ENCODE measurements around the gene PSME2. TPM values are rescaled to one million over a fixed set of nuclear protein-coding genes. Genes with fewer than 3 reads are reported as not detected.
A peak's percentile ranks its signal among the peaks of the same experiment; 100 is the strongest.

PSME2 gene
- total RNA-seq, 1 experiment from 2014 or later = 389 TPM

DNA sequence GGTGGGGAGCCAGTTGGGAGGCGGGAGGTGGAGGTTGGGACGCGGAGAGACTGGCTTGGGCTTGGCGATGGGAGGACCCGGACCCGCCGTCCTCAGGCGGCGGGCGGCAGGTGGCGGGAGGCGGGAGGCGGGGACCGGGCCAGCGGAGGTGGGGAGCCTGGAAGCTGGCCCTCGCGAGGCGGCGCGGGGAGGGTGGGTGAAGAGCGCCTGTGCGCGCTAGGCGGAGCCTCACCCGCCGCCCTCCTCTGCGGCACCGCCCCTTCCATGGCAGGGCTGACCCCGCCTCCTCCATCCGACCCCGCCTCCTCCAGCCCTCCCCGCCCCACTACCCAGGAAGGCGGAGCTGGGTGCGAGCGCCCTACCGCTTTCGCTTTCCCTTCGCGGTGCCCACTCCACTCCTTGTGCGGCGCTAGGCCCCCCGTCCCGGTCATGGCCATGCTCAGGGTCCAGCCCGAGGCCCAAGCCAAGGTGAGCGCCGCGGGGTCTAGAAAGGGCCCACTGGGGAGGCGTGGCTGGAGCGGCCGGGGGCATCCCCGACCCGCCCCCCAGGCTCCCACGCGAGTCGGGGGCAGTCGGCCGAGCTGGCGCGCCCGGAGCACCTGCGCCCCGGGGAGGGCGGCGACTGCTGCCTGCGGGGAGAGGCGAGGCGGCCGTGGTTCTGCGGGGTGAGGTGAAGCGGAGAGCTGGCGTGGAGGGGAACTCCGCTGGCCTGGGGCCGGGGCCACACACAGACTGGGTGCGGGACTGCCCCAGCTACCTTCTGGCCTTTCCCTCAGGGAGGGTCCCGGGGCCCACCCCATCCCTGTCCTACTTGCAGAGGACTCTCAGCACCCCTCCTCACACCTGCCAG, 10.4 kb downstream of the PSME2 start, which contains the start of gene PSME1:
TSS of gene PSME1 (plus strand) at position 361 of the 850 bp plus-strand sequence. CDS start at position 430, 69 bp downstream.
- DNase-seq (ENCODE audit: low read depth) = peak; percentile 81

DNA sequence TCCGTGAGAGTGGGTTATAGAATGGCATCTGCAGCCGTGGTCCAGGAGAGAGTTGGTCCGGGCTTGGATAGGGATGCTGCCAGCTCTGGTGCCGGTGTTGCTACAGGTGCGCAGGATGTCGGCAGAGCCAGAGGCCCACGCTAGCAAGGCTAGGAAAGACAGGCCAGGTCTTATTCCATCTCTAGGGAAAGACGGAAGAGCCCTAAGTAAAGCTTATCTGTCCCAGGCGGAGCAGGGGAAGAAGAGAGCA, 10.9 kb downstream of the PSME2 start:
- no peak for DNase-seq (ENCODE audit: low read depth)

DNA sequence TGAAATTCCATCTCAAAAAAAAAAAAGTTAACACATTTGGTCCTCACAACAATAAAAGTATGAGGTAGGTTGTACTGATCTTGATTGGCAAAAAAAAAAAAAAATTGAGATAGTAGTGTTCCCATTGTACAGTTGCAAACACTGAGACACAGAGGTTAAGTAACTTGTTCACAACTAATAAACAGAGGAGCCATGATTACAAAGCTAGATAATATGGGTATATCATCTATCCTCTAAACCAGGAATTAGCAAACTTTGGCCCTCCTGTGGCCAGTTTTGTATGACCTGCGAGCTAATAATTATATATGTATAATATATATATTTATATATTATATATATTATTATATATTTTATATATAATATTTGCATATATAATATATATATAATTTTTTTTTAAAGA, 12.7 kb downstream of the PSME2 start:
- no peak for DNase-seq (ENCODE audit: low read depth)

DNA sequence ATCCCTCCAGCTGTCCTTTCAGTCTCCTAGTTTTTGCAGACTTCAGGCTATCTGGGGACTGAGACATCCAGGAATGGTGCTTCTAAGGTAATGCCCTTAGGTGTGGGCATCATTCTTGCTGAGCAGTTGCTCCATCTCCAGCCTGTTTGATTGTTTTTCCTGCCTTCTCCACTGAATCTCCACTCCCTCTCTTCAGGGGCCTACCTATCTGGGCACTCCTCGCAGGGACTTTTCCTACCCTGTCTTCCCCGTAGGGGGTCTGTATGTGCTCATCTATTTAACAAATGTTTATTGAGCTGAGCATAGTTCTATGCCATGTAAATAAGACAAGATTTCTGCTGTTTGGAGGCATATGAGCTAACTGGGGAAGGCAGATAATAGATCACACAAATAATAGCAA, 13.4 kb downstream of the PSME2 start:
- DNase-seq (ENCODE audit: low read depth) = no peak

DNA sequence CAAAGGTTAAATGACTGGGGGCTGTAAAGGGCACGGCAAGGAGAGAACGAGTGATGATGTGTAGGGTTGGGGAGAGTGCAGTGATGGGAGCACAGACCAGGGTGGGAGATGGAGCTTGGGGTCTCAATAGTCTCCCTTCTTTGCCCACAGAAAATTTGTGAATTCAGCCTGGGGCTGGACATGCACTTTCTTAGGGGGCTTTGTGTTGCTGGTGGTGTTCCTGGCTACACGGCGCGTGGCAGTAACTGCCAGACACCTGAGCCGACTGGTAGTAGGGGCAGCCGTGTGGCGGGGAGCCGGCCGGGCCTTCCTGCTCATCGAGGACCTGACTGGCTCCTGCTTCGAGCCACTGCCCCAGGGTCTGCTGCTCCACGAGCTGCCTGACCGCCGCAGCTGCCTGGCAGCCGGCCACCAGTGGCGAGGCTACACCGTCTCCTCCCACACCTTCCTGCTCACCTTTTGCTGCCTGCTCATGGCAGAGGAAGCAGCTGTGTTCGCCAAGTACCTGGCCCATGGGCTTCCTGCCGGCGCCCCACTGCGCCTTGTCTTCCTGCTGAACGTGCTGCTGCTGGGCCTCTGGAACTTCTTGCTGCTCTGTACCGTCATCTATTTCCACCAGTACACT, 14.2 kb downstream of the PSME2 start:
- no peak for DNase-seq (ENCODE audit: low read depth)

DNA sequence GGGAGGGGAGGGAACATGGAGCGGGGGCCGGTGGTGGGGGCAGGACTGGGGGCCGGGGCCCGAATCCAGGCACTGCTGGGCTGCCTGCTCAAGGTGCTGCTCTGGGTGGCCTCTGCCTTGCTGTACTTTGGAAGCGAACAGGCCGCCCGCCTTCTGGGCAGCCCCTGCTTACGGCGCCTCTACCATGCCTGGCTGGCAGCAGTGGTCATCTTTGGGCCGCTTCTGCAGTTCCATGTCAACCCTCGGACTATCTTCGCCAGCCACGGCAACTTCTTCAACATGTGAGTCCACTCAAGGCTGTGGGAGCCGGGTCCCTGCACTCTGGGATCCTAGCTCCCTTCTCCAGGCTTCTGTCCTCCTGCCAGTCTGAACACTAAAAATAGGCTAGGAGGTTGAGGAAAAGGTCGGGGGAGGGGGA, 14.9 kb downstream of the PSME2 start:
- no peak for DNase-seq (ENCODE audit: low read depth)

DNA sequence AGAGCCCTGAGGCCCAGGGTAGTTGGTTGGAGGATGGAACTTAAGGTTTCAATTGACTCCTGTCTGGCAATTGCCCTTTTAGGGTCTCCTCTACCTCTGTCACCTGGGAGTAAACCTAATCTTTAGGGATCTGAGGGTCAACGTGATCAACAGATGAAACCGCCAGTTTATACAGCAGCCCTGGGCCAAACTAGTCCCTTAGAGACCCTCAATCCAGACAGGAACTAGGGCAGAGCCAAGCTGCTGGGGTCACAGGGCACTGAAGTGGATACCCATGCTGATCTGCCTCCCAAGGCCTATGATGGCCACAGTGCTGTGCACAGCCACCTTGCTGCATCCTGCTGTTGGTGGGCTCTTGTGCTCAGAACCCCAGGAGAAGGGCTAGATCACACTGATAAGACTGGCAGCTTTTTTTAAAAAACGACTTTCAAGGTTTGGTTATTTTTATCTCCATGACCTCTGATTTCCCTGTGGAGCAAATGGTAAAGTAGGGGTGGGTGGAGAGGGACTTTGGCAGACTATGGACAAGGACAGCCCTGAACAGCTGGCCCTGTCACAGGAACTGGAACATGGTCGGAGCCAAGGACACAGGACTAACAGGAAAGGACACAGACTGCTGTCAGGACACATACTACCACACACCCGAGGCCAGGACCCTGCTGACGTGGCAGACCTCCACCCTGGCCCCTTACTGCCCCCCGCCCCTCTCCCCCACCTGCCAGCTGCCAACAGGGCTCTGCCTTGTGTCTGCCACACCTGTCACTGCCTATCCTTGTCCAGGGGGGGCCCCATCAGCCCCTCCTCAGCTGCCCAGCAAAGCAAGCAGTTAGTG, 15.5 kb downstream of the PSME2 start:
- no peak for DNase-seq (ENCODE audit: low read depth)

DNA sequence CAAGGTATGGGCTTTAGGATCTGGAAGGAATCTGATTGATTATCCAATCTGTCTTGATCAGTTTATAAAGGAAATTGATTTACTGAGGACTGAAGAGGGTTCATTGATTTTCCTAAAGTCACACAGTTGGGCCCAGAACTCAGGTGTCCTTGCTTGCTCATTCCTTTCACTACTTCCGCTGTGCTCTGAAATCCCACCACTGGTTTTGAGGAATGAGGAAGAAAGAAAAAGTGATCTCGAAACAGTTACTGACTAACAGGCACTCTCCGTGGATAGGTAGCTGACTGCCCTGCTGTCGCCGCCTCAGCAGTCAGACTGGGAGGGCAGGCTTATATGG, 16.1 kb downstream of the PSME2 start, which contains the start of gene FITM1:
TSS of gene FITM1 (plus strand) at position 280 of the 337 bp plus-strand sequence. CDS start 905 bp downstream, outside the sequence.
- no peak for DNase-seq (ENCODE audit: low read depth)

DNA sequence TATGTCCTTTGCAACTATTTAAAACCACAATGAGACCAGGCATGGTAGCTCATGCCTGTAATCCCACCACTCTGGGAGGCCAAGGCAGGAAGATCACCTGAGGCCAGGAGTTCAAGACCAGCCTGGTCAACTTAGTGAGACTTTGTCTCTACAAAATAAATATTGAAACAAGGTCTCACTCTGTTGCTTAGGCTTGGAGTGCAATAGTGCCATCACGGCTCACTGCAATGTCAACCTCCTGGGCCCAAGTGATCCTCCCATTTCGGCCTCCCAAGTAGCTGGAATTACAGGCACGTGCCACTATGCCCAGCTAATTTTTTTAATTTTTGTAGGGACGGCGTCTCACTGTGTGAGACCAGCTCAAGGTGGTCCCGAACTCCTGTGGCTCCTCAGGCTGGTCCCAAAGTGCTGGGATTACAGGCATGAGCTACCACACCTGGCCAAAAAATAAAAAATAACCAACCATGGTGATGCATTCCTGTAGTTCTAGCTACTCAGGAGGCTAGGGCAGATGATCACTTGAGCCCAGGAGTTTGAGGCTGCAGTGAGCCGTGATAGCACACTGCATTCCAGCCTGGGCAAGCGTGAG, 16.9 kb downstream of the PSME2 start:
- no peak for DNase-seq (ENCODE audit: low read depth)

DNA sequence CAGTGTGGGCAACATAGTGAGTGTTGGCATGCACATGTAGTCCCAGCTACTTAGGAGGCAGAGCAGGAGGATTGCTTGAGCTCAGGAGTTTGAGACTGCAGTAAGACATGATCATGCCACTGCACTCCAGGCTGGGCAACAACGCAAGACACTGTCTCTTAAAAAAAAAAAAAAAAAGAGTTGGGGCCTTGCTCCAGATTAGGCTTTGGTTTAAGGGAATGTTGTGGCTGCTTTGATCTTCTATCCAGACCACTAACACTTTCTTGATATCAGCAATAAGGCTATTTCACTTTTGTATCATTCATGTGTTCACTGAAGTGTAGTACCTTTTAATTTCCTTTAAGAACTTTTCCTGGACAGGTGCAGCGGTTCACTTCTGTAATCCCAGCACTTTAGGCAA, 18.7 kb downstream of the PSME2 start:
- no peak for DNase-seq (ENCODE audit: low read depth)

DNA sequence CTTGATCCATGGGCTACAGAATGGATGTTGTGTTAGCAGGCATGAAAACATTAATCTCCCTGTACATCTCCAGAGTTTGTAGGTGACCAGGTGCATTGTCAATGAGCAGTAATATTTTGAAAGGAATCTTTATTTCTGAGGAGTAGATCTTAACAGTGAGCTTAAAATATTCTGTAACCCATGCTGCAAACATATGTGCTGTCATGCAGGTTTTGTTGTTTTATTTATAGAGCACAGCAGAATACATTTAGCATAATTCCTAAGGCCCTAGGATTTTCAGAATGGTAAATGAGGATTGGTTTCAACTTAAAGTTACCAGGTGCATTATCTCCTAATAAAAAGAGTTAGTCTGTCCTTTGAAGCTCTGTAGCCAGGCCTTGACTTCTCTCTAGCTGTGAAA, 19.5 kb downstream of the PSME2 start:
- DNase-seq (ENCODE audit: low read depth) = no peak

DNA sequence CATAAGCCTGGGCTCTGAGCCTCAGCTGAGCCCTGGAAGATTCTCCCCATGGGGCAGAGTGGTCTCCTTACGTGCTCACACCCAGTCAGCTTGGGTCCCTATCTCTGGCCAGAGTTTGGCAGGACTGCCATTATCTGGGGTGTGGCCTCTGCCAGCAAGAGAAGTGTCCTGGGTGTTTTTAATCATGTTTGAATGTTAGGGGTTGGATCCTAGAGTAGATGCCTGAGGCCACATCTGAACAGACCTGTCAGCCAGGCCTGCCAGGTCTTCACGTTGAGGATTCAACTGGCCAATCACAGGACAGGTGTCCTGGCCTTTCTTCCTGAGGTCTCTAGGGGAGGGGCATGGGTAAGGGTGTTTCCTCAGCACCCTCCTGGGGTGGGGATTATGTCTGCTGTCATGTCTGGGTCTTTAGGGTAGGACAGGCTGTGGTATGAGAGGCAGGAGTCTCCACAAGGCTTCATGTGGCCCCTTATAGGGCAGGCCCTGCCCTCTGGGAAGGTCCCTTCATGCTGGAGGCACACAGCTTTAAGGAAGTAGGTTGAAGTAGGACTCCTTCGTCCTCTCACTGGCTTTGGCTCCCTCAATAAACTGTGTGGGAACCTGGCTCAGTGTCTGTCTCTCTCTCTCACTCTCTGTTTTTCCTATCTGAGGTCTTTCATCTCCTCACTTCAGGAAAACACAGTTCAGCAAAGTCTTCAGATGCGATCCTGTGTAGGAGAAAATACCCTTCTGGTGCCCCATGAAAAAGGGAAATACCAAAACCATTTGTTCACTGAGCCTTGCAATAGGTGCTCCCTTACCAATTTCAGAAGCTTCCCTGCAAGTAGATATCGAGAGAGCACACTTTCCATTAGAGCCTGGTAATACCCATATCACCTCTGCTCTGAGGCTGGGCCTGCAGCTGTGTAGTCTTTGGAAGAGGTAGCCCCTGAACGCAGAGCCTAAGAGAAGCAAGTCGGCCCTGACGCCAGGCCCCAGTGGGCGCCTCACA, 22.7 kb downstream of the PSME2 start:
- DNase-seq (ENCODE audit: low read depth) = no peak

DNA sequence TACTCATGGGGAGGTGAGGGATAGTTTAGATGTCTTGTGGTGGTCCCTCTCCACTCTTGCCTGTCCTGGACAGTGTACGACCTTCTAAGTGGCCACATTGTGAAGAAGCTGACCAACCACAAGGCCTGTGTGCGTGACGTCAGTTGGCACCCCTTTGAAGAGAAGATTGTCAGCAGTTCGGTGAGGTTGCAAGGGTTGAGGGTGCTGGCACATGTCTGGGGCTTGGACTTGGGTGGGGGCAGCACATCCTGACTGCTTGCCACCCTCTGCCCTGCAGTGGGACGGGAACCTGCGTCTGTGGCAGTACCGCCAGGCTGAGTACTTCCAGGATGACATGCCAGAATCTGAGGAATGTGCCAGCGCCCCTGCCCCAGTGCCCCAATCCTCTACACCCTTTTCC, 23.5 kb downstream of the PSME2 start:
- no peak for DNase-seq (ENCODE audit: low read depth)

DNA sequence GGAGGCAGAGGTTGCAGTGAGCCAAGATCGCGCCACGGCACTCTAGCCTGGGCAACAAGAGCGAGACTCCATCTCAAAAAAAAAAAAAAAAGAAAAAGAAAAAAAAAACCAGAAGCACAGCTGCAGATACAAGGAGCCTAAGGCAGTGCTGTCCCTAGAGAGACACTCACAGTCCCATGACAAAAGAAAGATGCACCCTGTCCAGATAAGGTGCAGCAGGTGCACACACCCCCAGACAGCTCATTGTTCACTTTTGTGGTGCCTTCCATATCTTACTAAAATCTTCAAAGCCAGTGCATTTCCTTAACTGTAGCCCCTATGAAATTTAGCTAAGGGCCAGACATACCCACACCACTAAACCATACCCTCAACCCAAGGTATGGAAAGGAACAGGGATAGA, 24.0 kb downstream of the PSME2 start:
- DNase-seq (ENCODE audit: low read depth) = no peak

DNA sequence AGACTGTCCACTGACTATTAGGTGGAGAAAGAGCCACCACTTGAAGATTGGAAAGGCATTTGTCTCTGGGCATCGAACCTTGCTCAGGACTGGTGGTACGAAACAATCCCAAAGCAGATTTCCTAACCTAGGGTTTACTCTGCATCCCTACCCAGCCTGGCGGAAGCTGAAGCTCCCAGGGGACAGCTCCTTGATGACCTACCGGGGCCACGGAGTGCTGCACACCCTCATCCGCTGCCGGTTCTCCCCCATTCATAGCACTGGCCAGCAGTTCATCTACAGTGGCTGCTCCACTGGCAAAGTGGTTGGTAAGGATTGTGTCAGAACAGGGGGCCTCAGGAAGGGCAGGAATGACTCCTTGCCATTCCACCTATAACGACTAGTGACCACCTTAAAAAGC, 25.2 kb downstream of the PSME2 start:
- DNase-seq (ENCODE audit: low read depth) = no peak

DNA sequence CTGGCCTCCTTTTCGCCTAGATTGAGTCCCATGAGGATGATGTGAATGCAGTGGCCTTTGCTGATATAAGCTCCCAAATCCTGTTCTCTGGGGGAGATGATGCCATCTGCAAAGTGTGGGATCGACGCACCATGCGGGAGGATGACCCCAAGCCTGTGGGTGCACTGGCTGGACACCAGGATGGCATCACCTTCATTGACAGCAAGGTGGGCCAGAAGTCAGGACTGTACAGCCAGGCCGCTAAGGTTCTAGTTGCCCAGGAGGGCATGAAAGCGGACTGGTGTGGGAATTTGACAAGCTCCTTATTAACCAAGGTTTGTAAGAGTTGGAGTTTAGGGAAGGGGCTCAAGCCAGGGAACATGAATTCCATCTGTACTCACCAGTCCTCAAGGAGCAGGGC, 26.7 kb downstream of the PSME2 start:
- DNase-seq (ENCODE audit: low read depth) = no peak

DNA sequence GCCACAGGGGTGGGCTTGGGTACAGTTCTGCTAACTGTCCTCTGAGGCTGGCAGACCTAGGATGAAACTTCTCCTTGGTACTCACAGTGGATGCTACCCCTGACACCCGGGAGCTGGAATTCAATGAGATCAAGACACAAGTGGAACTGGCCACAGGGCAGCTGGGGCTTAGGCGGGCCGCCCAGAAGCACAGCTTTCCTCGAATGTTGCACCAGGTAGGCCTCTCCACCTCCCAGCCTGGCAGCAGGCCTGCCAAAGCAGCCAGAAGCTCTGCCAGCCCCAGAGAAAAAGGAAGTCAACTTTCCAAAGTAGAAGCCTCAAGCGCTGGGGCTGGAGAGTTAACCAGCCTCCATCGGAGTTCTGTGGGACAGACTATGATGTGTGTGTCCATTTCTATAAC, 29.2 kb downstream of the PSME2 start:
- no peak for DNase-seq (ENCODE audit: low read depth)

DNA sequence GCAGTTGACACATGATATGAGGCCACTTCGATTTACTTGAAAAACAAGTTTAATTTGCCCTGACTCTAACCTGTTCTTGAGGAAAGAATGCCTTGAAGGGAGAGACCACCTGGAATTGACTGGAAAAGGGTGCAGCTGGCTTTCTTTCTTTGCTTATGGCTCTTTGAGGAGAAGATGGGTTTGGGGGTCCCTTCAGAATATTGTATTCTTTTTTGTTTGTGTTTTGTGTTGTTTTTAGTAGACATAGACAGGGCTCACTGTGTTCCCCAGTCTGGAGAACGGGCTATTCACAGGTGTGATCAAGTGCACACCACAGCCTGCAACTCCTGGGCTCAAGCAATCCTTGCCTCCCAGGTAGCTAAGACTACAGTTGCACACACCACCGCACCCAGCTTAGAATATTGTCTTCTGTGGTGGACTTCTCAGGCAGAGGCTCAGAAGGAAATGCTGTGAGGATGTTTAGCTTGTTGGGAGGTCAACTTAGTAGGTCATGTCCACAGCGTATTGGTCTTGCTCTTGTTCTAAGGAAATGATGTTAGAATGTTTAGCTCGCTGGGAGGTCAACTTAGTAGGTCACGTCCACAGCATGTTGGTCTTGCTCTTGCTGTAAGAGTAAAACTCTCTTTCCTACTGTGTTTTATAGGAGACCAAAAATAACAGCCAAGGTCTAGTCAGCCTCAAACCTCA, 30.1 kb downstream of the PSME2 start:
- no peak for DNase-seq (ENCODE audit: low read depth)

DNA sequence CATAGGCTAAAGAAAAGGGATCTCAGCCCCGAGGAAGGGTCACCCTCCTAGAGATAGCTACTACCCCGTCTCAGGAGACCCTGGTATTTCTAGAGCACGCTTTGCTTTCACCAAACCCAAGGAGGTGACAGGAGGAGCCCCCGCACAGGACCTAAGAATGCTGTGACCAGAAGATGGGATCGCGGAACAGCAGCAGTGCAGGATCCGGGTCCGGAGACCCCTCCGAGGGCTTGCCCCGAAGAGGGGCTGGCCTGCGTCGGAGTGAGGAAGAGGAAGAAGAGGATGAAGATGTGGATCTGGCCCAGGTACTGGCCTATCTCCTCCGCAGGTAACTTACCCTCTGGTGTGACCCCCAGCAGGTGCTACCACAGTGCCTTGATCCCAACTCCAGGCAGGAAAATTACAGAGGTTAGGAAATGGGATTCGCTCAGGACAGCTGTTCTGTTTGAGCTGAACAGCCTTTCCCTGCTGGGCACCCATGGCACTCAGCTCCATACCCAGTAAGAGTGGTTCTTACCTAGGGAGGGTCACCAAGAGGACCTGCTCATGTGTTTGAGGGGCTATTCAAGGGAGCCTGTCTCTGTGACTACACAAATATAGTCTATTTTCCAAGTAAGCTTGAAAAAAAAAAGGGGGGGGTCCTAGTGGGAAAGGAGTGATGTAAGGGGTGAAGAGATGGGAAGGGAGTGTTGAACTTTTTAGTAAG, 30.8 kb downstream of the PSME2 start:
- DNase-seq (ENCODE audit: low read depth) = no peak

Data from M059J (cell line).